Nucleus accumbens (tissue), 56 donors: ENCODE results near the gene DRGX.

Experiments used
- DNase-seq, 56 donors: peaks; one replicate each; lab custom pipeline; 2025; lab: John Stamatoyannopoulos, UW

DRGX gene

DNA sequence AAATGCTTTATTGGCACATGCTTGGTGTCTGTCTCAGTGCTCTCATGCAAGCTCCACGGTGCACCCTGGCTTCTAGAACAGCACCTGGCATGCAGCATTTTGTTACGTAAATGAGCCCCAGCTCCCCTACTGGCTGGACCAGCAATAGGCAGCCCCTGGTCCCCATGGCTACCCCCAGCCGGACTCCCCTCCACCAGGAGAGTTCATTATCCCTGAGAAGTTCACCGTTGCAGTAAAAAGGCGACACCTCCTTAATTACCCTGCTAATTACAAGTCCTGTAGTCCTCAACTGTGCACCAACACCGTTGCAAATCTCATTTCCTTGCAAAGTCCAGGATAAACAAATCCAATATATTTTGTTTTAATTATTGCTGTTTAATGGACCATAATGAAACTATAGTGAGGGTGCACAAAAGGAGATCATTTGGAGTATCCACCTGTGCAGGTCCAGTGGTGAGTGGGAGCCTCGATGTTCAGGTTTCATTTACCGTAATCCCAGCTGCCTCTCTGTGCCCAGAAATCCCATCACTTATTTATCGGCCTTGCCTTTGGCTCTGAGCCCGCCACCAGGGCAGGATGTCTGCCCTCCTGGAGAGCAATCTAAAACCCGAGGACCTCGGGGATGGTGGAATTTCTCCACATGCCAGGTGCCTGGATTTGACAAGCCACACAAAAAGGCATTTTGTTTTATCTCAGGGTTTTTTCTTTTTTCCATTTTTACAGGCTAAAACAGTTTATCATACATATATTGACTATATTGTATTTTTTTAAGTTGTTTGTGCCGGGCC, 12.8 kb upstream of the DRGX start:
- no peak for DNase-seq

DNA sequence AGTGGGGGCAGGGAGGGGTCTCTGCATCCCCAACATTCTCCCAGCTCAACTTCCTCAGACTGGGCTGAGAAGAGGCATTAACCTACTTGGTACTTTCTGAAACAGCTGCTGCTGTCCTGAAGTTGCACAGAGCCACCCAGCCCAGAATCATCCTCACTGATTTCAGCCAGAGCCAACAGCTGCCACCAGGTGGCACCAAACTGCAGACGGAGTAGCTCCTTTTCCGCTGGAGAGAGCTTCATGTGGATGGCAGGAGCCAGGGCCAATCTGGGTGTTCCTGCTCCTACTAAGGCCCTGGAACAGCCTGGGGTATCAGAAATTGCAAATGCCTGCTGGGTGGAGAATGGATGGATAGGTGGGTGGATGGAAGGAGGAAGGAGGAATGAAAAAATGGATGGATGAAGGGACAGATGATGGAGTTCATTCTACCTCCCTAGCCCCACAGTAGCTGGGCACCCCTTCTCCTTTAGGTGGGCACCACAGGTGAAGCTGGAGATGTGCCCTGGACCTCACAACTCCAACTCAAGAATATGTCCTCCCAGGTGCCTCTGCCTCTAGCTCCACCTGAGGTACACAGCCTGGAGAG, 11.8 kb upstream of the DRGX start:
- peak in 49 of 56 donors; percentile 7 to 86 (median 40) for DNase-seq

DNA sequence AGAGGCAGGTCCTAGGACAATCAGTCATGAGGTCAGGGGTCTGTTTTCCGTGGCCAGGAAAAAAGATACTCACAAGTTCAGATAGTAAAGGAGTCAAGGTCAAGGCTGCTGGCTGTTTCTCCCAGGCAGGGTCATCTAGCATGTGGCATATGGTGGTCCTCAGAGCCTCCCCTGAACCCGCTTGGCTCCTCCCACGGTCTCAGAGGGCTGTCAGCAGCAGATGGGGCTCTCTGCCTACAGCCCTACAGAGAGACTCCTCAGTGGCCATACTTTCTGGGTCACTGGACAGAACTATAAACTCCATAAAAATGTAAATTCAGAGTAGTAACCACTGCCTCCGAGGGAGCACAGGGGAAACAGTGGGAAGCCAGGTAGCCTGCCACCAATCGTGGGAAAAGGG, 11.3 kb upstream of the DRGX start:
- no peak for DNase-seq

DNA sequence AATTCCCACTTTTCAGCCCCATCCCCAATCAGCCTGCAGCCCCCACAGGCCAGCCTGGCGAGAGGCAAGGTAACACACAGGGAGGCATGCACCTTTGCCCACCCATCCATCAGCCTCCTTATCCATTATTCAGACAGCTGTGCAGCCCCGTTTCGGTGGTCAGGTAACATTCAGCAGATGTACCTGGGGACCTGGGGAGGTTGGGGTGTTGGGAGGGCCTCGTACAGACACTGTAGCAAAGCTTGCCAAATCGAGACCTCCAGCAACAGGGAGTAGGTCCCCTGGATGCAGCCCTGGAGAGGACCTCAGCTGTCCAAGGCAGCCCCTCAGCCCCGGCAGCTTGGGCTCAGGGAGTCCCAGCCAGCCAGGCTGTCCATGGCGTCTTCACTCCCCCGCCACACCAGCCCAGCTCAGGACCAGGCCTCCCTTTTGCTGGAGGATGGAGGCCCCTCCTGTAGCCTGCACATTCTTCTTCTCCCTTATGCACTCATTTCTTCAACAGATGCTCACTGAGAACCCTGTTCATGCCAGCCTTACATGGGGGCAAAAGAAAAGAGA, 8.5 kb upstream of the DRGX start:
- no peak for DNase-seq

DNA sequence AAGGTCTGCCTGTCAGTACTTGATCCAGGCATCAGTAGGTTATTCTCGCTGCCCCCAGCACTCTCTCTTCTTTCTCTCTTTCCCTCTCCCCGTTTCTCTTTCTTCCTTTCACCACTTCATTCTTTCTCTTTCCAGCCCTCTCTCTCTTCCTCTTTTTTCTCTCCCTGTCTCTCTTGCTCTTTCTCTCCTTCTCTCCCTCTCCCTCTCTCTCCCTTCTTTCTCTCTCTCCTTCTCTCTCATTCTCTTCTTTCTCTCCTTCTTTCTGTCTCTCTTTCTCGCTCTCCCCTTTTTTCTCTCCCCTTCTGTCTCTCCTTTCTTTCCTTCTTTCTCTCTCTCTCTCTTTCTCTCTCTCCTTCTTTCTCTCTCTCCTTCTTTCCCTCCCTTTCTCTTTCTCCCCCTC, 7.5 kb upstream of the DRGX start:
- no peak for DNase-seq

DNA sequence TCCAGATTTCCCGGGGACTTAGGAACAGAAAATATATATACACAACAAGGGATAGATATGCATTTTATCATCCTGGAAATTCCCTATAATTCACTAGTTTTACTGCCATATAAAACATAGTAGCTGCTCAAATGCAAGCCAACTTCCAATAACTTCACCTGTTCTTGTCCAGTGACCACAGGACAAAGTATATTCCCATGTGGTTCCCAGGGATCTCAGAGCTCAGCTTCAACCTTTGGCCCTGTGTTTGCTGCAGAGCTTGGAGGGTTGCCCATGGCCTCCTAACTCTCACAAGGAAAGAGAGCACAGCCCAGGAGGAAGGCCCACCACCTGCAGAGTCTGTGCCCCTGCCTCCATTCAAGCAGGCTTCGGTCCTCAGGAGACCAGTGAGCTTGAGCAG, 4.5 kb upstream of the DRGX start:
- DNase-seq, result no peak

DNA sequence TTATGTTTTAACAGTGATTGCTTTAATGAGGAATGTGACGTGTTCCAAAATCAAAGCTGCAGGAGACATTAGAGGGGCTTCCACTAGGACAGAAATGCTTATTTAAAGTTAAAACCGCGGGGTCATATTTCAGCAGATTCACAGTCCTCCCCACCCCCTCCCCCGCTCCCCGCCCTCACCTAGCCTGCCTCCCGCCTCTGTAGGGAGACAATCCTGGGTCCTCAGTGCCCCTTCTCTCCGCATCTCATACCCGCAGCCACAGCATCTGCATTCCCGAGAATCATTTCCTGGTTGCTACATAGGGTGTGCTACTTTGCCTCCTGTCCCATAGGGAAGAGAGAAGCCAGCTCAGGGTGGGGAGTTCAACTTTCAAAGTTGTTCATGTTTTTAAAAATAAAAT, 3.1 kb upstream of the DRGX start:
- no peak for DNase-seq

DNA sequence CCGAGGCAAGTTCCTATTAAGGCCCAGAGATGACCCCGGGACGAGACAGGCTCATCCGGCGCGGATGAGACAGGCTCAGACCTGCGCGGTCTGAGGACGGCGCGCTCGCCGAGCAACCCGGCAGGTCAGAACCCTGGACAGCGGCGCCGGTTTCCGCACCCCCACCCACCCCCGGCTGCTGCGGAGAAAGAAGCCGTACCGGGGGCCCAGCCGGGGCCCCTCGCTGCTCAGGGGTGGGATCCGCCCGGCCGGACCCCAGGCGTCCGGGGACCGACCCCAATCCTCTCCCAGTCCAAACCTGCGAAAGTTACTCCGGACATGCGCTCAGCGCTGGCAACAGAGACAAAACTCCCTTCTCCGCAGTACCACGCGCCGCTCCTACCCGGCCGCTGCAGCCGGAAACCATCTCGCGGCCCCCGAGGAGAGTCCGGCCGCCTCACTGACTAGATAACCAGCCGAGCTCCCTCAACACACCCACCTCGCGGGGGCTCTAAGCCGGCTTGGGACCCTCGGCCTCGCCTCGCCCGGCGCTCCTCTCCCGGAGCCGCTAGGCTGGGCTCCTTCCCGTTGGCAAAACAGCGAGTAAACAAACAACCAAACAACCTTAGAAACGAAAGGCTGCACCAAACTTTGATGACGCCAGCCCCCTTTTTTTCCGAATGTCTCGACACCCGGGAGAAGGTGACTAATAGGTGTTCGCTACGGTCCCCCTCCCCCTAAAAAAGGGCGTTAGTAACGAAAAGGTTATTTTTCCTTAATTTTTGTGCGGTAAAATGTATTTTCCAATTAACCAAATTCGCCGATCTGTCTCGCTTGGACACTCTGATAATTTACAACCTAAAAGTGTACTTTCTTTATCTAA, 2.3 kb upstream of the DRGX start:
- DNase-seq, result peak in 6 of 56 donors; percentile 5 to 32 (median 12)

DNA sequence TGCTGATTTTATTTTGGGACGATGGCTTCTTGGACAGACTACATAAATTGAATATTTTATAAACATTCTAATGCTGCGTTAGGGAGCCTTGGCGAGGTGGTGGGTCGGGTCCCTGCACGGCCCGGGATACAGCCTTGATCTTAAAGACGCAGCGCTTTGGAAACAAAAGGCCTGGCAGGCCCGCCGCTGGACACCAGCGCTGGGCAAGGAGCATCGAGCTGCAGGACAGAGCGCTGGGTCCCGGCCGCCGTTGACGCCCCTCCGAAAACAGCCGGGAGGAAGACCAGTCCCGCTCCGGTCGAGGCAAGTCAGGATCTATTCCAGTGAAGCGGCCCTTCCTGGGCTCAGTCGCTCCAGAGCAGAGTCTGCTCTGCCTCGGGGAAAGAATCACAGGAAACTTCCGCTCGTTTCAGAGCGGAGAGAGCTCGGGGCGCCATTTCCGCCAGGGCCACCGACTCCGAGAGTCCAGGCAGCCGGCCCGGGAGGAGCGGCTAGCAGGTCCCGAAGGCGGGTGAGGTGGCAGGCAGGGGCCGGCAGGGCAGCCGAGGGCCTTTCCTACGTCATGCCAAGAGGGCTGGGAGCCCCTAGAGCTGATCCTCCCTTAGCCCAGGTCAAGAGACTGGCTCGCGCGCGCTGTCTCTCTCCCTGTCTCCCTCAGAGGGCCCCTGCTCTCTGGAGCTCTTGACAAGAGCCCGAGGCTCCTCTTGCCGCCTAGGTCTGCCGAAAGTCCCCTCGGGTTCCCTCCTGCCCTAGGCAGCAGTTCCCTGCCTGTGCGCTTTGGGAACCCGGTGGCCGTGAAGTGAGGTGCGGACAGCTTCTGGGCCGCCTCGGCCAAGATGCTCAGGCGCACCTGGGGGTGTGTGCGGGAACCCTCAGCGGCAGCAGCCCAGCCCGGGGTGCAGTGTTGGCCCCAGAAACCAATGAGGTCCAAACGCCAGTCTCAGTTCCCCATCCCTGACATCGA, 1.4 kb upstream of the DRGX start:
- DNase-seq, result no peak

DNA sequence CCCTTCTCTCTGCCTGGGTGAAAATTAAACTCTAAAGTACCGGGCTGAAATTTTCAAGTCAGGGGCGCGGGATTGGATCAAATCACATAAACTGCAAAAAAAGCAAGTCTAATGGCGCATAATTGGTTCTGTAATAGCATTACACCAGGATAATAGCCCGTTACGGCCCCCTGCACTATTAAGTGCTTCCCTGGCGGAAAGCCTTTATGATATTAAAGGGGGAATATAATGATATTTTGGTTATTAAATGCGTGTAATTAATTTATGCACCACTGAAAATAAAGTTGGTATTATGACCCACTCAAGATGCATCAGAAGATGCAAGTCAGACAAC, 744 bp upstream of the DRGX start:
- no peak for DNase-seq

DNA sequence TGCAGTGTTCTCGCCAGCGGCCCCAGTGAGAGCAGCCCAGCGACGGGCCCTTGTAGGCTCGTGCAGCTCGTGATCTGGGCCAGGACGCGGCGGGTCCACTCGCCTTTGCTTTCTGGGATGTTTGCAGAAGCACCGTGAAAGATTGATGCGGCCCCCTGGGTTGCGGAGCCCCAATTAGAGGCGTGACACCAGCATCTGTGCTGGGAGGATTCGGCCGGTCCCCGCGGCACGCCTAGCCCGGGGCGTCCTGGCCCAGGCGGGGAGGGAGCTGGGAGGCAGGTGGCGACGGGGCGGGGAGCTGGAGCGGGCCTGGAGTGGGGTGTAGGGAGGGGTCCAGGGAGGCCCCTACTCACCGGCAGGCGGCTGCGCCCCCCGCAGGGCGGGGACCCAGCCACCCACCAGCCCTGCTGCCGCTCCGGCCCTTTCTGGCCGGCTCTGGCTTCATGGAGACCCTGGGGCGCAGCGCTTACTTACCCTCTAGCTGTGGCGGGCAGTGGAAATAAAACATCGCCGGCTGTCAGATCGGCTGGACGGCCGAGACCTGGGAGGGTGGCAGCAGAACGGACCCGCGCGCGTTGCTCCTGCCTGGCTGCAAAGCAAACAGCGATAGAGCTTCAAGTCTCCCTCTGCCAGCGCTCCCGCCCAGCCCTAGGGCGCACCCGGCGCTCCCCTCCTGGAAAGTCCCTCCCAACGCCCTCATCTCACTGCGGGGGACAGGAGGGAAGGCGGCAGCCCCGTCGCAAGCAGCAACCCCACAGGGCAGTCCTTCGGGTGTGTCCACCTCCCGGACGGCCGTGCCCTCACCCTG, 752 bp downstream of the DRGX start:
- DNase-seq, result no peak

DNA sequence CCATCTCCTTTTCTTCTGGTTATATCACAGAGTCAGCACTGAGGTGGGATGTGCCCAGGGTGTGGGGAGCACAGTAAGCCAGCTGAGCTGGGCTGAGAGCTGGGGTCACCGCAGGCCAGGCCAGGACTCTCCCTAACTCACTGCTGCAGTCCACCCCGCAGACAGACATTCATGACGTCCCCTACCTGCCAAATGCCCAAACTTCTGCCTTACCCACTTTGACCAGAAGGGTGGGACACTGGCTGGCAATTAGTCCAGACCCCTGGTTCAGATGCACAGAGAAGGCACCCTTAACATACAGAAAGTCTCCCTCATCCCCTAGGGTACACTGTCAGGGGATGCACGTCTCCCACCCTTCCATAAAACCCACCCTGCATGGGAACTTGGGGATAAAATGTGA, 2.1 kb downstream of the DRGX start:
- no peak for DNase-seq

DNA sequence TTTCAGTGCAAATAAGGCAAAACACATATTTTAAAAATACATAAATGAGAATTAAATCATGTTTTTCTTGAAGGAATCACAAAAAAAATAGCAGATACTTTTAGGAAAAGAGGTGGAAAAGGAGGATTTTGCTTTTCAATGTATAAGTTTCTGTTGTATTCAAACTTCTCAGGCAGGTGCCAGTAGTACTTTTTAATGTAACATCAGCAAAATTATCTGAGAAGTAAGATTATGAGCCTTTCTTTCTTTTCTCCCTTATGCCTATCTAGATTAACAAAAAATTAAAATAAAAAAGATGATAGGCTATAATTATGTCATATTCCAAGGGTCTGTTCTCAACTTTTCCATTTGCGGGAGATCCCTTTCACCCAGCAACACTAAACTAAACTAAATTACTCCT, 2.6 kb downstream of the DRGX start:
- DNase-seq, result no peak

DNA sequence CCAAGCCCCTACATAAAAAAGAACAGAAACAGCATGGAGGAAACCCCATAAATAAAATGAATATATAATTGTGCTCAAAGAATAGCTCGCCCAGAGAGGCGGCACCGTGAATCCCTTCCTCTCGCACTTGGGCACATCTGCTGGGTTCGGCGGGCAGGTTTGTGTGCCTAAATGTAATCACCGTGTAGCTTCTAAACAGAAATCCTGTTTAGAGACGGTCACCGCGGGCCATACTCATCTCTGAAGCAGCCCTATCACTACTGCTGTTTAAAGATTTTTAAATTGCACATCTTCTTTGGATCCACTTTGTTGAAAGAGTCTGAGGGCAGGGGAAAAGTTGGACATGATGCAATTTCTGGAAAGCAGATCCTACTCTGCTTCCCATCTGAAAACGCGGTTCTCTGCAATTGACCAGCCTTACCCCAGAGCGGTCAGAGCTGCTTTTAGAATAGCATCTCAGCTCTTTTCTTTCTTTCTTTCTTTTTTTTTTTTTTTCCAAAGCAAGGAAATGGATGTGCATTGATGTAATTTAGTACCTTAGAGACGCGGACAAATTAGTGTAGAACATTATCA, 6.4 kb downstream of the DRGX start:
- no peak for DNase-seq

DNA sequence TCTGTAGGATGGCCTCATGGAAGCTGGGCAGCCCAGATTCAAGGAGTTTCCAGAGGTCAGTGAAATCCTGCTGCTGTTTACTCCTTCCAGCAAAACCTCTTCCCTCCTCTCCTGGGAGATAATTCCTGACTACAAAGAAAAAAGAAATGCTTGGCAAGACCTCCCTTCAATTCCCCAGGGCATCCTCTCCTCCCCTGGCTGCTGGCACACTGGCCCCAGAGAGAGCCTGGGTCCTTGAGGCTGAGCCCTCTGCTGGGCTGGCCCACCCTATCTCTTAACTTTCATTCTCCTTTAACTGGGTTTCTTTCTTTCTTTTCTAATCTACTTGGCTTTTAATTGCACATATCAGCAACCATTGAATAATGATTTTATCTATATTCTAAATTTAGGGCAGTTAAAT, 7.7 kb downstream of the DRGX start:
- no peak for DNase-seq

DNA sequence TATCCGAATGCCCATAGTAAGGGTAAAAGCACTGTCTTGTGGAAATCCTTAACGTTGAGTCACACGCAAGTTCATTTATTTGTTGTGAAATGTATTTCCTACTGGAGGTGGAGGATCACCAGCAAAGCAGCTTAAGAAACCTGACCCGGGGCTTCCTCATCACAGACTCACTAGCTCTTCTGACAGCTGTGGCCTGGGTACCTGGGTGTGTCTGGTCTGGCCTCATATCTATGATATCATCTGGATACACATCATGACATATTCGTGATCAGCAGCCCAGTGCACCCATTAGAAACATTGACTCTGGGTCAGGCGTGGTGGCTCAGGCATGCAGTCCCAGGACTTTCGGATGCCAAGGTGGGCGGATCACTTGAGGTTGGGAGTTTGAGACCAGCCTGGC, 8.8 kb downstream of the DRGX start:
- DNase-seq, result no peak

DNA sequence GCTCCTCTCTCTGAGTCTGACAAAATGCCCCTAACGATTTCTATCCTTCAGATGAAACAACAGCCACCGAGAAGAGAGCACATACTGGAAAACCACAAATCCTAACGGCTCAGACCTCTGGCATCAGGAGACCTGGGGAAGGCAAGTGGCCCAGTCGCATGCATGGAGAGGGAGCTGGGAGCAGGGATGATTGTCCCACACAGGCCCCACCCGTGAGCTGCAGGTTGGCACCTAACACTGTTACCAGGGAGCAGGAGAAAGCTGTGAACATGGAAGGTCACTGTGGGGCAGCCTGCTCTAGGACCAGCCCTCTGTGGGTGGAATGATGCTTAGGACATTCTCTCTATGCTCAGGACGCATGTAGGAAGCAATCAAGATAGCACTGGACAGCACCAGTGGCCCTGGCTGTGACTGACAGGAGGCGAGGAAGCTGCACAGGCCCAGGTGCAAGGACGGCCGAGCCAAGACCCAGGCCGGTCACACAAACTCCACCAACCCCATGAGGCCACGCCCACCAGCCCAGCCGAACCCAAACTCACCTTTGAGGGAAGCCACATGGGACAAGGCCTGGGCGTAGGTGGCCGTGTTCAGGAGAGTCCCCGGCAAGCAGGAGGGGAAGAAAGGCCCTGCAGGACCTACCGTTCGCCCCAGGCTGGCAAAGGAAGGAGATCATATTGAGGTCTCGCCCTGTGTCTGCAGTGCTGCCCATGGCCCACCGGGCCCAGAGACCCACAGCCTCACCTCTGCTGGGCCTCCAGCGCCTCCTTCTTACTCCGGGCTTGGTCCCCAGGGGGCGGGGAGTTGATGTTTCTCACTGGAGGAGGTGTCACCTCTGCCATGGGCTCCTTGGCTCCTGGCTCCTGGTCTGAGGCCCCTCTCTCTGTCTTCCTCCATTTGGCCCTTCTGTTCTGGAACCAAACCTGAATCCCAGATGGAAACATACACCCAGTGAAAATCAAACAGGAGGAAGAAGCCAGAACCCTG, 9.7 kb downstream of the DRGX start:
- DNase-seq, result no peak
